IMR-90 (cell line): Measurements from ENCODE around the gene CHRNB1. TPM values are rescaled to one million over a fixed set of nuclear protein-coding genes. Genes with fewer than 3 reads are reported as not detected.

Experiments
- ATAC-seq: fragments of 200-7000 bp; cut with Tn5 transposase; 2 replicates; pipeline ENCODE4 v1.9.1; 2020; ENCODE audit warnings: low read depth, mild to moderate bottlenecking, moderate library complexity
- BruUV-seq: library from RNA; stranded (reverse); fragments of 400-500 nt; replicated peaks from 2 replicates; lab custom pipeline; 2021; lab: Mats Ljungman, UMichigan
- CTCF ChIA-PET: fragments of 300-600 bp; formaldehyde crosslinking; extraction: SDS; loops from one replicate; lab custom pipeline; 2021; ENCODE audit warnings: antibody characterized with exemption; lab: Yijun Ruan, JAX
- POLR2A ChIA-PET: fragments of 300-600 bp; sonication (Branson Sonifier 250); formaldehyde crosslinking; loops from one replicate; lab custom pipeline; 2022; ENCODE audit warnings: antibody characterized with exemption; ENCODE audit not compliant: unreplicated experiment; lab: Charles Lee
- DNase-seq: peaks from one replicate; pipeline ENCODE4 v3.0.0; 2013
- H2AFZ ChIP-seq: replicated peaks from 2 replicates; pipeline ENCODE3; 2013; ENCODE audit warnings: low read length, mild to moderate bottlenecking; ENCODE audit not compliant: poor library complexity
- H2AK5ac ChIP-seq: 2 replicates; pipeline ENCODE4 v1.6.1; 2013; ENCODE audit warnings: low read depth, low read length, inconsistent platforms
- H2AK9ac ChIP-seq: replicated peaks from 2 replicates; pipeline ENCODE3; 2013; ENCODE audit warnings: mild to moderate bottlenecking, low read depth, low read length, moderate library complexity; ENCODE audit not compliant: poor library complexity
- H2BK120ac ChIP-seq: 2 replicates; pipeline ENCODE4 v1.6.1; 2013; ENCODE audit warnings: low read depth, low read length, inconsistent platforms
- H2BK15ac ChIP-seq: 3 replicates; pipeline ENCODE4 v1.6.1; 2013; ENCODE audit warnings: low read depth, low read length, inconsistent platforms
- H2BK20ac ChIP-seq: 2 replicates; pipeline ENCODE4 v1.6.1; 2013; ENCODE audit warnings: low read depth, mild to moderate bottlenecking, inconsistent platforms, low read length, moderate library complexity
- H2BK5ac ChIP-seq: 2 replicates; pipeline ENCODE4 v1.6.1; 2013; ENCODE audit warnings: mild to moderate bottlenecking, low read depth, low read length, inconsistent platforms; ENCODE audit not compliant: poor library complexity, severe bottlenecking
- H3K14ac ChIP-seq: replicated peaks from 2 replicates; pipeline ENCODE4 v1.6.1; 2013; ENCODE audit warnings: low read depth, low read length, inconsistent platforms
- H3K18ac ChIP-seq: 2 replicates; pipeline ENCODE4 v1.6.1; 2013; ENCODE audit warnings: low read depth, low read length, control low read depth
- H3K23ac ChIP-seq: 2 replicates; pipeline ENCODE4 v1.6.1; 2013; ENCODE audit warnings: low read depth, low read length, inconsistent platforms
- H3K27ac ChIP-seq: 2 replicates; pipeline ENCODE4 v1.5.1; 2013; ENCODE audit warnings: mild to moderate bottlenecking, control low read depth, low read length; ENCODE audit not compliant: insufficient read depth
- H3K27me3 ChIP-seq: 2 replicates; pipeline ENCODE4 v1.6.1; 2013; ENCODE audit warnings: low read length; ENCODE audit not compliant: control insufficient read depth, insufficient read depth
- H3K36me3 ChIP-seq: 2 replicates; pipeline ENCODE4 v1.6.1; 2013; ENCODE audit warnings: low read length, mixed read lengths; ENCODE audit not compliant: control insufficient read depth, insufficient read depth
- H3K4ac ChIP-seq: 2 replicates; pipeline ENCODE4 v1.6.1; 2013; ENCODE audit warnings: low read depth, low read length, inconsistent platforms
- H3K4me1 ChIP-seq: 2 replicates; pipeline ENCODE4 v1.6.1; 2013; ENCODE audit warnings: low read length, mixed read lengths; ENCODE audit not compliant: control insufficient read depth, insufficient read depth
- H3K4me2 ChIP-seq: 2 replicates; pipeline ENCODE4 v1.6.1; 2013; ENCODE audit warnings: low read depth, mild to moderate bottlenecking, control low read depth, low read length, moderate library complexity
- H3K4me3 ChIP-seq: 2 replicates; pipeline ENCODE4 v1.5.1; 2013; ENCODE audit warnings: low read depth, mild to moderate bottlenecking, control low read depth, low read length, moderate library complexity; ENCODE audit not compliant: insufficient read depth
- H3K56ac ChIP-seq: 2 replicates; pipeline ENCODE4 v1.6.1; 2013; ENCODE audit warnings: low read length, inconsistent platforms; ENCODE audit not compliant: insufficient read depth; ENCODE audit errors: extremely low read depth
- H3K79me1 ChIP-seq, 2 experiments: 2 replicates each; pipeline ENCODE4 v1.6.1; 2013; ENCODE audit warnings: low read length in 2 of 2, inconsistent platforms in 1 of 2, low read depth in 1 of 2
- H3K9ac ChIP-seq: 2 replicates; pipeline ENCODE4 v1.6.1; 2013; ENCODE audit warnings: low read depth, low read length, control low read depth
- H3K9me1 ChIP-seq: 2 replicates; pipeline ENCODE4 v1.6.1; 2013; ENCODE audit warnings: low read length, inconsistent platforms; ENCODE audit not compliant: insufficient read depth
- H3K9me3 ChIP-seq: 2 replicates; pipeline ENCODE4 v1.6.1; 2013; ENCODE audit warnings: low read length; ENCODE audit not compliant: control insufficient read depth, insufficient read depth
- H4K20me1 ChIP-seq: 2 replicates; pipeline ENCODE4 v1.6.1; 2013; ENCODE audit warnings: low read length, inconsistent platforms; ENCODE audit not compliant: insufficient read depth
- H4K5ac ChIP-seq: 2 replicates; pipeline ENCODE4 v1.6.1; 2013; ENCODE audit warnings: mild to moderate bottlenecking, low read depth, low read length, control low read depth
- H4K8ac ChIP-seq, 2 experiments: 2 replicates each; pipeline ENCODE4 v1.6.1; 2013; ENCODE audit warnings: low read depth in 2 of 2, low read length in 2 of 2, control low read depth in 1 of 2, inconsistent platforms in 1 of 2
- H4K91ac ChIP-seq: 2 replicates; pipeline ENCODE4 v1.6.1; 2013; ENCODE audit warnings: low read depth, low read length, inconsistent platforms; ENCODE audit not compliant: insufficient read depth
- CEBPB ChIP-seq: IDR thresholded peaks from 2 replicates; pipeline ENCODE4 v1.6.1; 2012; ENCODE audit warnings: low read depth, low read length, improper control_type of control experiment
- CTCF ChIP-seq: conservative IDR thresholded peaks from 2 replicates; pipeline ENCODE4 v1.5.1; 2012; ENCODE audit warnings: mild to moderate bottlenecking, low read depth, low read length, improper control_type of control experiment
- ELK1 ChIP-seq: fragments of 150-350 bp; IDR thresholded peaks from 2 replicates; pipeline ENCODE4 v1.6.1; 2016; ENCODE audit warnings: low read depth, mild to moderate bottlenecking, low read length, moderate library complexity, borderline replicate concordance
- MAFK ChIP-seq: IDR thresholded peaks from 2 replicates; pipeline ENCODE4 v1.6.1; 2012; ENCODE audit warnings: low read depth, low read length, improper control_type of control experiment
- NFE2L2 ChIP-seq: fragments of 150-350 bp; IDR thresholded peaks from 2 replicates; pipeline ENCODE4 v1.6.1; 2016; ENCODE audit warnings: low read depth, mild to moderate bottlenecking, low read length
- POLR2A ChIP-seq: IDR thresholded peaks from 2 replicates; pipeline ENCODE4 v1.6.1; 2012; ENCODE audit warnings: mild to moderate bottlenecking, low read depth, low read length
- RAD21 ChIP-seq: IDR thresholded peaks from 2 replicates; pipeline ENCODE4 v1.6.1; 2012; ENCODE audit warnings: low read length, improper control_type of control experiment
- WGBS, 2 experiments: methylation state at CpG; one replicate each; pipeline versions ENCODE4 v1.1.5 to v1.1.7; 2013; ENCODE audit warnings: missing lambda C conversion rate in 2 of 2; ENCODE audit not compliant: insufficient read length in 1 of 2; ENCODE audit errors: extremely low coverage in 2 of 2; 5-methylcytosine and 5-hydroxymethylcytosine counted together
- dilution Hi-C: fragments of 300-500 bp; cut with HindIII; formaldehyde crosslinking; loops from one replicate; pipeline ENCODE4 v1.14.3; 2018; ENCODE audit warnings: low sequenced_read_pairs; ENCODE audit not compliant: unreplicated experiment
- in situ Hi-C: fragments of 300-500 bp; cut with MboI; formaldehyde crosslinking; loops from 3 replicates; pipeline ENCODE4 v1.14.3; 2019; ENCODE audit warnings: low sequenced_read_pairs, inconsistent platforms, mixed read lengths
- intact Hi-C: fragments of 100-400 bp; cut with micrococcal nuclease; formaldehyde crosslinking; loops from 2 replicates; pipeline ENCODE4 v1.10.0; 2022
- polyA plus RNA-seq, 3 experiments: library from polyadenylated mRNA; depleted of rRNA; stranded (reverse); fragments of >200 nt; gene quantifications; 2 replicates each; pipeline ENCODE4 v1.2.3, GENCODE V29; 2012; ENCODE audit warnings: low replicate concordance in 1 of 3
- total RNA-seq: library from RNA; depleted of rRNA; stranded (reverse); fragments of >200 nt; gene quantifications from 2 replicates; pipeline ENCODE4 v1.2.3, GENCODE V29; 2012

Gene CHRNB1
- total and polyA plus RNA-seq, 2 of the 4 experiments (the other 2 are of a cell fraction): 4.3 to 6.0 TPM

GRCh38 chr17:7425316-7425715 is 19.5 kb upstream of the CHRNB1 start, which contains the start of gene SPEM2:
TSS of gene SPEM2 (plus strand) at chr17:7425616. CDS start at chr17:7425689, 73 bp downstream.
- H2AK9ac ChIP-seq: no peak within 1 kb of the TSS
- no peaks in the 10 kb centered on the region for H3K9me3 ChIP-seq
- H2AK5ac ChIP-seq: no peak within 1 kb of the TSS
- 0 out of 2 replicates have a peak, but pooled peaks cover 3% of the 10 kb centered on the region for H3K9me1 ChIP-seq
- H3K9ac ChIP-seq: no peak within 1 kb of the TSS
- no peak within 1 kb of the TSS for H3K56ac ChIP-seq
- no peaks in the 10 kb centered on the region for H3K79me1 ChIP-seq
- H3K23ac ChIP-seq: no peak within 1 kb of the TSS
- H4K20me1 ChIP-seq: no peaks in the 10 kb centered on the region
- WGBS, 2 experiments: no CpG with 5 or more reads among the region's 7 CpGs
- H2BK5ac ChIP-seq: no peak within 1 kb of the TSS
- no peak within 1 kb of the TSS for H3K4ac ChIP-seq
- intact Hi-C loops (no loop called here), dilution Hi-C loops (no loop called here), in situ Hi-C loops (no loop called here)
- ChIA-PET POLR2A (interaction anchor here (0.6 kb wide), 1 partner anchor 74 kb away, joined by 3 read pairs; no protein-coding TSS in a partner anchor), CTCF (interaction anchor here (1.0 kb wide), 1 partner anchor 12 kb away, joined by 4 read pairs; no protein-coding TSS in a partner anchor)
- H2AFZ ChIP-seq: no peak within 1 kb of the TSS
- TF ChIP-seq RAD21 (no peak), CTCF (no peak), MAFK (no peak), NFE2L2 (no peak), CEBPB (no peak), POLR2A (no peak), ELK1 (no peak)
- no peak within 1 kb of the TSS for H3K14ac ChIP-seq
- peaks cover 2% of the 10 kb centered on the region; the same call in 1 of the 2 replicates for H3K27me3 ChIP-seq
- BruUV-seq: no TSS peak
- no peak within 1 kb of the TSS for H3K4me3 ChIP-seq
- H3K27ac ChIP-seq: no peak within 1 kb of the TSS
- no peak within 1 kb of the TSS for H4K5ac ChIP-seq
- H2BK20ac ChIP-seq: no peak within 1 kb of the TSS
- no peak within 1 kb of the TSS for H4K91ac ChIP-seq
- no peaks in the 10 kb centered on the region for H3K4me1 ChIP-seq
- no peak for DNase-seq
- H3K18ac ChIP-seq: no peak within 1 kb of the TSS
- H4K8ac ChIP-seq: no peak within 1 kb of the TSS
- H3K4me2 ChIP-seq: no peak within 1 kb of the TSS
- H2BK15ac ChIP-seq: no peak within 1 kb of the TSS
- no peak within 1 kb of the TSS for H2BK120ac ChIP-seq
- H3K36me3 ChIP-seq: no peaks in the 10 kb centered on the region
- no peak for ATAC-seq
